GM12878 (cell line): ENCODE measurements around the gene SLC4A9. TPM values are rescaled to one million over a fixed set of nuclear protein-coding genes. Genes with fewer than 3 reads are reported as not detected.

Experiments
- ATAC-seq: fragments of 200-7000 bp; cut with Tn5 transposase; 3 replicates; pipeline ENCODE4 v1.9.1; 2020; ENCODE audit warnings: mild to moderate bottlenecking, moderate library complexity
- BruUV-seq: library from RNA; stranded (reverse); fragments of 400-500 nt; replicated peaks from 2 replicates; lab custom pipeline; 2021; lab: Mats Ljungman, UMichigan
- CTCF ChIA-PET: fragments of 300-600 bp; sonication (Branson Sonifier 250); formaldehyde crosslinking; extraction: SDS; loops from one replicate; lab custom pipeline; 2021; ENCODE audit warnings: inconsistent platforms; lab: Yijun Ruan, JAX
- POLR2A ChIA-PET: fragments of 350-600 bp; formaldehyde crosslinking; extraction: SDS; loops from one replicate; lab custom pipeline; 2021; ENCODE audit warnings: inconsistent platforms; lab: Charles Lee
- RAD21 ChIA-PET: fragments of 300-600 bp; sonication (Branson Sonifier 250); formaldehyde crosslinking; loops from one replicate; lab custom pipeline; 2023; ENCODE audit warnings: antibody characterized with exemption; ENCODE audit not compliant: unreplicated experiment; lab: Charles Lee
- SMC1A ChIA-PET: fragments of 300-600 bp; sonication (Branson Sonifier 250); formaldehyde crosslinking; loops from one replicate; lab custom pipeline; 2023; ENCODE audit not compliant: unreplicated experiment, uncharacterized antibody; lab: Charles Lee
- DNase-seq: peaks from one replicate; pipeline ENCODE4 v3.0.0-alpha.2; 2011; ENCODE audit warnings: low read depth, low spot score
- FAIRE-seq: peaks from 3 replicates; lab custom pipeline; 2011; peaks lifted over from hg19 to GRCh38; lab: Jason Lieb, UNC
- H2AFZ ChIP-seq: 2 replicates; pipeline ENCODE4 v1.6.0; 2011; ENCODE audit warnings: low read depth, low read length, control low read depth; ENCODE audit not compliant: control insufficient read depth
- H3K27ac ChIP-seq: 2 replicates; pipeline ENCODE4 v1.5.1; 2011; ENCODE audit warnings: control low read depth; ENCODE audit not compliant: control insufficient read depth, insufficient read depth
- H3K27me3 ChIP-seq, 2 experiments: replicated peaks in 1 of 2; 2 replicates each; pipeline versions ENCODE4 v1.6.0 to v1.6.1; 2011; ENCODE audit warnings: low read length in 1 of 2; ENCODE audit not compliant: control insufficient read depth in 2 of 2, insufficient read depth in 2 of 2
- H3K36me3 ChIP-seq, 2 experiments: 2 replicates each; pipeline ENCODE4 v1.5.1; 2011; ENCODE audit warnings: low read length in 1 of 2; ENCODE audit not compliant: control insufficient read depth in 2 of 2, insufficient read depth in 2 of 2
- H3K4me1 ChIP-seq: 2 replicates; pipeline ENCODE4 v1.6.1; 2011; ENCODE audit warnings: mild to moderate bottlenecking, low read length, moderate library complexity, mixed read lengths; ENCODE audit not compliant: control insufficient read depth, insufficient read depth
- H3K4me2 ChIP-seq: 2 replicates; pipeline ENCODE4 v1.6.0; 2011; ENCODE audit warnings: control low read depth; ENCODE audit not compliant: control insufficient read depth, insufficient read depth
- H3K4me3 ChIP-seq: fragments of 200-600 bp; sonication (generic); 2 replicates; pipeline ENCODE4 v1.5.1; 2016
- H3K79me2 ChIP-seq: 2 replicates; pipeline ENCODE4 v1.6.0; 2011; ENCODE audit warnings: low read length; ENCODE audit not compliant: control insufficient read depth, insufficient read depth
- H3K9ac ChIP-seq: 2 replicates; pipeline ENCODE4 v1.8.0; 2011; ENCODE audit warnings: low read length, control low read depth, mixed read lengths; ENCODE audit not compliant: control insufficient read depth, insufficient read depth
- H3K9me3 ChIP-seq: replicated peaks from 3 replicates; pipeline ENCODE4 v1.5.1; 2011; ENCODE audit warnings: mild to moderate bottlenecking, low read length; ENCODE audit not compliant: control insufficient read depth, insufficient read depth
- H4K20me1 ChIP-seq: 2 replicates; pipeline ENCODE4 v1.6.0; 2011; ENCODE audit not compliant: control insufficient read depth, insufficient read depth
- EZH2 ChIP-seq: IDR thresholded peaks from 2 replicates; pipeline ENCODE4 v1.6.1; 2012; ENCODE audit warnings: low read depth, mild to moderate bottlenecking, control low read depth, inconsistent platforms, low read length, borderline replicate concordance; ENCODE audit not compliant: control insufficient read depth
- IRF4 ChIP-seq: IDR thresholded peaks from 2 replicates; pipeline ENCODE4 v1.6.1; 2011; ENCODE audit warnings: low read depth, low read length
- POLR2AphosphoS2 ChIP-seq: IDR thresholded peaks from 2 replicates; pipeline ENCODE4 v1.6.1; 2011; ENCODE audit warnings: low read depth, mild to moderate bottlenecking, low read length, improper control_type of control experiment, moderate library complexity
- SMARCA5 ChIP-seq: fragments of 450-650 bp; IDR thresholded peaks from 2 replicates; pipeline ENCODE4 v1.6.1; 2017; ENCODE audit warnings: mild to moderate bottlenecking
- SRF ChIP-seq, 2 experiments: IDR thresholded peaks; 2 replicates each; pipeline ENCODE4 v1.6.1; 2011; ENCODE audit warnings: low read depth in 2 of 2, low read length in 2 of 2, mild to moderate bottlenecking in 1 of 2, moderate library complexity in 1 of 2
- STAT1 ChIP-seq: fragments of 450-650 bp; conservative IDR thresholded peaks from 2 replicates; pipeline ENCODE4 v1.6.1; 2014; ENCODE audit warnings: antibody characterized with exemption, mild to moderate bottlenecking
- in situ Hi-C: fragments of 300-500 bp; cut with MboI; formaldehyde crosslinking; loops from 9 replicates; pipeline ENCODE4 v1.14.3; 2018; ENCODE audit warnings: mixed read lengths
- intact Hi-C: fragments of 100-400 bp; cut with micrococcal nuclease; formaldehyde crosslinking; loops from one replicate; pipeline ENCODE4 v1.14.2; 2022; ENCODE audit not compliant: unreplicated experiment
- polyA plus RNA-seq, 11 experiments: library from polyadenylated mRNA; depleted of rRNA in 4 of 11; unstranded in 6 of 11; stranded (reverse) in 5 of 11; fragments of >200 nt; fragmentation: Nextera tagmentation in 4 of 11; fragmentation: Illumina TruSeq in 1 of 11; extraction: Ambion mirVana in 4 of 11; extraction: Trizol in 1 of 11; gene quantifications; 1 replicate in 1 of 11; 2 replicates in 10 of 11; pipeline versions ENCODE4 v1.2.1 to v1.2.3, GENCODE V29; 2011 to 2016; ENCODE audit warnings: inconsistent platforms in 2 of 11, missing spikeins in 2 of 11, low read depth in 1 of 11
- total RNA-seq, 4 experiments: library from RNA; depleted of rRNA in 3 of 4; stranded (reverse); fragments of >200 nt in 3 of 4; fragmentation: Illumina TruSeq in 1 of 4; extraction: Trizol in 1 of 4; gene quantifications; 2 replicates each; pipeline versions ENCODE4 v1.2.1 to v1.2.3, GENCODE V29; 2013 to 2021
- TF ChIP-seq, protein P1 (sequence below), 3 experiments: IDR thresholded peaks in 2 of 3; conservative IDR thresholded peaks in 1 of 3; 2 replicates each; pipeline ENCODE4 v1.5.1; 2011; ENCODE audit warnings: low read depth in 3 of 3, low read length in 3 of 3, mild to moderate bottlenecking in 3 of 3, control low read depth in 2 of 3, moderate library complexity in 2 of 3, inconsistent platforms in 1 of 3, mixed read lengths in 1 of 3; ENCODE audit not compliant: control insufficient read depth in 2 of 3, insufficient read depth in 1 of 3; ENCODE audit errors: extremely low read depth in 1 of 3
- TF ChIP-seq, protein P2 (sequence below): fragments of 450-650 bp; IDR thresholded peaks from 2 replicates; pipeline ENCODE4 v1.6.1; 2016; ENCODE audit warnings: mild to moderate bottlenecking, moderate library complexity, borderline replicate concordance
- TF ChIP-seq, protein P3 (sequence below): fragments of 450-650 bp; conservative IDR thresholded peaks from 2 replicates; pipeline ENCODE4 v1.6.1; 2017; ENCODE audit warnings: mild to moderate bottlenecking, moderate library complexity
- TF ChIP-seq, protein P4 (sequence below): IDR thresholded peaks from 2 replicates; pipeline ENCODE4 v1.6.1; 2012; ENCODE audit warnings: low read depth, low read length, improper control_type of control experiment

SLC4A9 gene
- total and polyA plus RNA-seq, 10 of the 15 experiments (the other 5 are each of a cell fraction or from before 2014, with no cell fraction given) = 0.03 to 0.05 (median 0.05) TPM; not detected in 7

DNA sequence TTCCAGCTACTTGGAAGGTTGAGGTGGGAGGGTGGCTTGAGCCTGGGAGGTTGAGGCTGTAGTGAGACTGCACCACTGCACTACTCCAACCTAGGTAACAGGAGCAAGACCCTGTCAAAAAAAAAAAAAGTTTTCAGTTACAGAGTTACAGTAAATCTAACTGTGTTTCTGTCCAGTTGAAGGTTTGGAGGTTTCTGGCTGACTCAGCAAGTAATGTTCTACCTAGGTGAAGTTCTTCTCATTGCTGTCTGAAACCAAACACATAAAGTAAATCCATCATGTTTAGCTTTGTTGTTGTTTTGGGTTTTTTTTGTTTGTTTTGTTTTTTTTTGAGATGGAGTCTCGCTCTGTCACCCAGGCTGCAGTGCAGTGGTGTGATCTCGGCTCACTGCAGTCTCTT, 33.7 kb downstream of the SLC4A9 start (continued):
- TF ChIP-seq IRF4 = no peak
- no peak for TF ChIP-seq SRF (IDR thresholded peaks at IDR 0.05; ENCODE audit: low read depth in 2 of 2, low read length in 2 of 2)
- TF ChIP-seq, protein P1, sequence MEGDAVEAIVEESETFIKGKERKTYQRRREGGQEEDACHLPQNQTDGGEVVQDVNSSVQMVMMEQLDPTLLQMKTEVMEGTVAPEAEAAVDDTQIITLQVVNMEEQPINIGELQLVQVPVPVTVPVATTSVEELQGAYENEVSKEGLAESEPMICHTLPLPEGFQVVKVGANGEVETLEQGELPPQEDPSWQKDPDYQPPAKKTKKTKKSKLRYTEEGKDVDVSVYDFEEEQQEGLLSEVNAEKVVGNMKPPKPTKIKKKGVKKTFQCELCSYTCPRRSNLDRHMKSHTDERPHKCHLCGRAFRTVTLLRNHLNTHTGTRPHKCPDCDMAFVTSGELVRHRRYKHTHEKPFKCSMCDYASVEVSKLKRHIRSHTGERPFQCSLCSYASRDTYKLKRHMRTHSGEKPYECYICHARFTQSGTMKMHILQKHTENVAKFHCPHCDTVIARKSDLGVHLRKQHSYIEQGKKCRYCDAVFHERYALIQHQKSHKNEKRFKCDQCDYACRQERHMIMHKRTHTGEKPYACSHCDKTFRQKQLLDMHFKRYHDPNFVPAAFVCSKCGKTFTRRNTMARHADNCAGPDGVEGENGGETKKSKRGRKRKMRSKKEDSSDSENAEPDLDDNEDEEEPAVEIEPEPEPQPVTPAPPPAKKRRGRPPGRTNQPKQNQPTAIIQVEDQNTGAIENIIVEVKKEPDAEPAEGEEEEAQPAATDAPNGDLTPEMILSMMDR (IDR thresholded peaks at IDR 0.05 in 2 of 3, conservative IDR thresholded peaks at IDR 0.05 in 1 of 3; ENCODE audit: control insufficient read depth in 2 of 3, extremely low read depth in 1 of 3, insufficient read depth in 1 of 3, low read depth in 3 of 3, low read length in 3 of 3) = no peak
- no peak for TF ChIP-seq SMARCA5

DNA sequence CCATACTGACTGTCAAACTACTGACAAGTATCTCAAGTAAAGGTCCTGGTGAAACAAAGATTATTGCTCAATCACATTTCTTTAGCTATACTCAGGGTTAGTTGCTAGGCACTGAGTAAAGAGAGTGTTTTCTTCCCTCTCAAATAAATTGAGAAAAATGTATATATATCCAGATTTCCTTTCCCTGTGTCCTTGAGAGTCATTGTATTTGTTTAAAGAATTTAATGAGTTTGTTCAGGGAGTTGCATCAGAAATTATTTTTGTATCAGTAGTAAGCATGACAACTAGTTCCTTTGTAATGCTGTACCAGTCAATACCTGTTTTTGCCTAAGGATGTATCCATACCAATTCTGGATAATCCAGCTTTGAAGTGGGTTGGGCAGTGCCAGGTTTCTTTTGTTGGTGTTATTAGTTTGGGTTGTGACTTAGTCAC, 38.4 kb downstream of the SLC4A9 start:
- H3K27ac ChIP-seq = no peak overlapping the region
- no peak overlapping the region for H3K9ac ChIP-seq
- no TSS peak for BruUV-seq
- no peaks in the 10 kb centered on the region for H3K36me3 ChIP-seq
- ChIA-PET POLR2A (no interaction called here), CTCF (no interaction called here), SMC1A (interaction anchor here (1.0 kb wide), 1 partner anchor 32 kb away, joined by 3 read pairs; no protein-coding TSS in a partner anchor), RAD21 (no interaction called here)
- no peaks in the 10 kb centered on the region for H4K20me1 ChIP-seq
- ATAC-seq (no peak), FAIRE-seq (no peak), DNase-seq (no peak)
- in situ Hi-C loops = no loop called here
- H3K4me1 ChIP-seq = no peaks in the 10 kb centered on the region
- peaks cover 39% of the 10 kb centered on the region for H3K79me2 ChIP-seq
- H3K4me2 ChIP-seq = no peak overlapping the region
- intact Hi-C loops = no loop called here
- H3K9me3 ChIP-seq = no peaks in the 10 kb centered on the region
- H2AFZ ChIP-seq = no peak overlapping the region
- no peaks in the 10 kb centered on the region for H3K27me3 ChIP-seq
- H3K4me3 ChIP-seq = no peak overlapping the region
- TF ChIP-seq EZH2 (no peak), STAT1 (no peak), POLR2AphosphoS2 (no peak)
- TF ChIP-seq, protein P2, sequence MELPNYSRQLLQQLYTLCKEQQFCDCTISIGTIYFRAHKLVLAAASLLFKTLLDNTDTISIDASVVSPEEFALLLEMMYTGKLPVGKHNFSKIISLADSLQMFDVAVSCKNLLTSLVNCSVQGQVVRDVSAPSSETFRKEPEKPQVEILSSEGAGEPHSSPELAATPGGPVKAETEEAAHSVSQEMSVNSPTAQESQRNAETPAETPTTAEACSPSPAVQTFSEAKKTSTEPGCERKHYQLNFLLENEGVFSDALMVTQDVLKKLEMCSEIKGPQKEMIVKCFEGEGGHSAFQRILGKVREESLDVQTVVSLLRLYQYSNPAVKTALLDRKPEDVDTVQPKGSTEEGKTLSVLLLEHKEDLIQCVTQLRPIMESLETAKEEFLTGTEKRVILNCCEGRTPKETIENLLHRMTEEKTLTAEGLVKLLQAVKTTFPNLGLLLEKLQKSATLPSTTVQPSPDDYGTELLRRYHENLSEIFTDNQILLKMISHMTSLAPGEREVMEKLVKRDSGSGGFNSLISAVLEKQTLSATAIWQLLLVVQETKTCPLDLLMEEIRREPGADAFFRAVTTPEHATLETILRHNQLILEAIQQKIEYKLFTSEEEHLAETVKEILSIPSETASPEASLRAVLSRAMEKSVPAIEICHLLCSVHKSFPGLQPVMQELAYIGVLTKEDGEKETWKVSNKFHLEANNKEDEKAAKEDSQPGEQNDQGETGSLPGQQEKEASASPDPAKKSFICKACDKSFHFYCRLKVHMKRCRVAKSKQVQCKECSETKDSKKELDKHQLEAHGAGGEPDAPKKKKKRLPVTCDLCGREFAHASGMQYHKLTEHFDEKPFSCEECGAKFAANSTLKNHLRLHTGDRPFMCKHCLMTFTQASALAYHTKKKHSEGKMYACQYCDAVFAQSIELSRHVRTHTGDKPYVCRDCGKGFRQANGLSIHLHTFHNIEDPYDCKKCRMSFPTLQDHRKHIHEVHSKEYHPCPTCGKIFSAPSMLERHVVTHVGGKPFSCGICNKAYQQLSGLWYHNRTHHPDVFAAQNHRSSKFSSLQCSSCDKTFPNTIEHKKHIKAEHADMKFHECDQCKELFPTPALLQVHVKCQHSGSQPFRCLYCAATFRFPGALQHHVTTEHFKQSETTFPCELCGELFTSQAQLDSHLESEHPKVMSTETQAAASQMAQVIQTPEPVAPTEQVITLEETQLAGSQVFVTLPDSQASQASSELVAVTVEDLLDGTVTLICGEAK = no peak
- TF ChIP-seq, protein P3, sequence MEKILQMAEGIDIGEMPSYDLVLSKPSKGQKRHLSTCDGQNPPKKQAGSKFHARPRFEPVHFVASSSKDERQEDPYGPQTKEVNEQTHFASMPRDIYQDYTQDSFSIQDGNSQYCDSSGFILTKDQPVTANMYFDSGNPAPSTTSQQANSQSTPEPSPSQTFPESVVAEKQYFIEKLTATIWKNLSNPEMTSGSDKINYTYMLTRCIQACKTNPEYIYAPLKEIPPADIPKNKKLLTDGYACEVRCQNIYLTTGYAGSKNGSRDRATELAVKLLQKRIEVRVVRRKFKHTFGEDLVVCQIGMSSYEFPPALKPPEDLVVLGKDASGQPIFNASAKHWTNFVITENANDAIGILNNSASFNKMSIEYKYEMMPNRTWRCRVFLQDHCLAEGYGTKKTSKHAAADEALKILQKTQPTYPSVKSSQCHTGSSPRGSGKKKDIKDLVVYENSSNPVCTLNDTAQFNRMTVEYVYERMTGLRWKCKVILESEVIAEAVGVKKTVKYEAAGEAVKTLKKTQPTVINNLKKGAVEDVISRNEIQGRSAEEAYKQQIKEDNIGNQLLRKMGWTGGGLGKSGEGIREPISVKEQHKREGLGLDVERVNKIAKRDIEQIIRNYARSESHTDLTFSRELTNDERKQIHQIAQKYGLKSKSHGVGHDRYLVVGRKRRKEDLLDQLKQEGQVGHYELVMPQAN = no peak
- TF ChIP-seq, protein P4, sequence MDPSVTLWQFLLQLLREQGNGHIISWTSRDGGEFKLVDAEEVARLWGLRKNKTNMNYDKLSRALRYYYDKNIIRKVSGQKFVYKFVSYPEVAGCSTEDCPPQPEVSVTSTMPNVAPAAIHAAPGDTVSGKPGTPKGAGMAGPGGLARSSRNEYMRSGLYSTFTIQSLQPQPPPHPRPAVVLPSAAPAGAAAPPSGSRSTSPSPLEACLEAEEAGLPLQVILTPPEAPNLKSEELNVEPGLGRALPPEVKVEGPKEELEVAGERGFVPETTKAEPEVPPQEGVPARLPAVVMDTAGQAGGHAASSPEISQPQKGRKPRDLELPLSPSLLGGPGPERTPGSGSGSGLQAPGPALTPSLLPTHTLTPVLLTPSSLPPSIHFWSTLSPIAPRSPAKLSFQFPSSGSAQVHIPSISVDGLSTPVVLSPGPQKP = no peak
- TF ChIP-seq, protein P1 (IDR thresholded peaks at IDR 0.05 in 2 of 3, conservative IDR thresholded peaks at IDR 0.05 in 1 of 3; ENCODE audit: control insufficient read depth in 2 of 3, extremely low read depth in 1 of 3, insufficient read depth in 1 of 3, low read depth in 3 of 3, low read length in 3 of 3) = no peak
